Loucy (cell line): ENCODE results near the gene CPED1.

Experiments used
- H2AFZ ChIP-seq: fragments of 200-600 bp; sonication (generic); 2 replicates; pipeline ENCODE4 v1.6.0; 2016; ENCODE audit warnings: antibody characterized with exemption, mild to moderate bottlenecking, low read length, moderate library complexity
- H3F3A ChIP-seq: fragments of 200-600 bp; 2 replicates; pipeline ENCODE4 v1.6.0; 2016; ENCODE audit warnings: antibody characterized with exemption, low read depth, mild to moderate bottlenecking
- H3K27me3 ChIP-seq: fragments of 200-600 bp; sonication (generic); 2 replicates; pipeline ENCODE4 v1.6.1; 2014; ENCODE audit warnings: low read length, mild to moderate bottlenecking; ENCODE audit not compliant: insufficient read depth, poor library complexity, severe bottlenecking
- H3K36me3 ChIP-seq: fragments of 200-600 bp; sonication (generic); 2 replicates; pipeline ENCODE4 v1.6.1; 2016; ENCODE audit warnings: low read length; ENCODE audit not compliant: insufficient read depth
- H3K4me1 ChIP-seq: fragments of 200-600 bp; sonication (generic); 2 replicates; pipeline ENCODE4 v1.5.1; 2014; ENCODE audit warnings: low read length, mild to moderate bottlenecking; ENCODE audit not compliant: insufficient read depth, poor library complexity, severe bottlenecking
- H3K4me2 ChIP-seq: fragments of 200-600 bp; sonication (generic); 2 replicates; pipeline ENCODE4 v1.6.0; 2014; ENCODE audit warnings: antibody characterized with exemption, low read length, low read depth, mild to moderate bottlenecking; ENCODE audit not compliant: poor library complexity, severe bottlenecking
- H3K4me3 ChIP-seq: fragments of 200-600 bp; sonication (generic); 2 replicates; pipeline ENCODE4 v1.5.1; 2014; ENCODE audit warnings: low read length, mild to moderate bottlenecking, mixed read lengths; ENCODE audit not compliant: poor library complexity, severe bottlenecking
- H3K79me2 ChIP-seq: fragments of 200-600 bp; sonication (generic); 2 replicates; pipeline ENCODE4 v1.6.1; 2014; ENCODE audit warnings: low read length; ENCODE audit not compliant: insufficient read depth
- H3K9ac ChIP-seq: fragments of 200-600 bp; sonication (generic); 2 replicates; pipeline ENCODE4 v1.6.0; 2014; ENCODE audit warnings: mild to moderate bottlenecking, low read depth, low read length, moderate library complexity; ENCODE audit not compliant: poor library complexity, severe bottlenecking
- H3K9me2 ChIP-seq: fragments of 200-600 bp; sonication (generic); replicated peaks from 2 replicates; pipeline ENCODE4 v1.6.1; 2016; ENCODE audit warnings: low read depth, low read length, mixed read lengths
- H3K9me3 ChIP-seq: fragments of 200-600 bp; sonication (generic); 2 replicates; pipeline ENCODE4 v1.6.1; 2014; ENCODE audit warnings: mild to moderate bottlenecking, antibody characterized with exemption, low read length, low read depth; ENCODE audit not compliant: insufficient read depth
- H4K20me1 ChIP-seq: fragments of 200-600 bp; sonication (generic); 2 replicates; pipeline ENCODE4 v1.6.0; 2014; ENCODE audit warnings: antibody characterized with exemption, low read length, mild to moderate bottlenecking; ENCODE audit not compliant: insufficient read depth, poor library complexity, severe bottlenecking
- EZH2phosphoT487 ChIP-seq: fragments of 200-600 bp; IDR thresholded peaks from 2 replicates; pipeline ENCODE4 v1.6.1; 2018; ENCODE audit warnings: antibody characterized with exemption, mild to moderate bottlenecking, moderate library complexity, borderline replicate concordance
- TF ChIP-seq, protein P1 (sequence below): fragments of 200-600 bp; sonication (generic); conservative IDR thresholded peaks from 2 replicates; pipeline ENCODE4 v1.5.1; 2014; ENCODE audit warnings: mild to moderate bottlenecking, antibody characterized with exemption, low read length

Gene CPED1

GRCh38 chr7:120994512-120995410 lies 6.2 kb downstream of the CPED1 start:
- no peaks in the 10 kb centered on the region for H3K79me2 ChIP-seq
- H3K9me2 ChIP-seq: no peaks in the 10 kb centered on the region
- no peak overlapping the region for H3K4me2 ChIP-seq
- H3F3A ChIP-seq: 0 out of 2 replicates have a peak, but pooled peaks cover 4% of the 10 kb centered on the region
- H2AFZ ChIP-seq: no peak overlapping the region
- H3K36me3 ChIP-seq: no peaks in the 10 kb centered on the region
- TF ChIP-seq, protein P1, sequence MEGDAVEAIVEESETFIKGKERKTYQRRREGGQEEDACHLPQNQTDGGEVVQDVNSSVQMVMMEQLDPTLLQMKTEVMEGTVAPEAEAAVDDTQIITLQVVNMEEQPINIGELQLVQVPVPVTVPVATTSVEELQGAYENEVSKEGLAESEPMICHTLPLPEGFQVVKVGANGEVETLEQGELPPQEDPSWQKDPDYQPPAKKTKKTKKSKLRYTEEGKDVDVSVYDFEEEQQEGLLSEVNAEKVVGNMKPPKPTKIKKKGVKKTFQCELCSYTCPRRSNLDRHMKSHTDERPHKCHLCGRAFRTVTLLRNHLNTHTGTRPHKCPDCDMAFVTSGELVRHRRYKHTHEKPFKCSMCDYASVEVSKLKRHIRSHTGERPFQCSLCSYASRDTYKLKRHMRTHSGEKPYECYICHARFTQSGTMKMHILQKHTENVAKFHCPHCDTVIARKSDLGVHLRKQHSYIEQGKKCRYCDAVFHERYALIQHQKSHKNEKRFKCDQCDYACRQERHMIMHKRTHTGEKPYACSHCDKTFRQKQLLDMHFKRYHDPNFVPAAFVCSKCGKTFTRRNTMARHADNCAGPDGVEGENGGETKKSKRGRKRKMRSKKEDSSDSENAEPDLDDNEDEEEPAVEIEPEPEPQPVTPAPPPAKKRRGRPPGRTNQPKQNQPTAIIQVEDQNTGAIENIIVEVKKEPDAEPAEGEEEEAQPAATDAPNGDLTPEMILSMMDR: no peak
- no peak for TF ChIP-seq EZH2phosphoT487
- no peaks in the 10 kb centered on the region for H3K27me3 ChIP-seq
- no peaks in the 10 kb centered on the region for H4K20me1 ChIP-seq
- H3K9me3 ChIP-seq: no peaks in the 10 kb centered on the region
- no peak overlapping the region for H3K9ac ChIP-seq
- no peak overlapping the region for H3K4me3 ChIP-seq
- H3K4me1 ChIP-seq: peaks cover 28% of the 10 kb centered on the region

DNA sequence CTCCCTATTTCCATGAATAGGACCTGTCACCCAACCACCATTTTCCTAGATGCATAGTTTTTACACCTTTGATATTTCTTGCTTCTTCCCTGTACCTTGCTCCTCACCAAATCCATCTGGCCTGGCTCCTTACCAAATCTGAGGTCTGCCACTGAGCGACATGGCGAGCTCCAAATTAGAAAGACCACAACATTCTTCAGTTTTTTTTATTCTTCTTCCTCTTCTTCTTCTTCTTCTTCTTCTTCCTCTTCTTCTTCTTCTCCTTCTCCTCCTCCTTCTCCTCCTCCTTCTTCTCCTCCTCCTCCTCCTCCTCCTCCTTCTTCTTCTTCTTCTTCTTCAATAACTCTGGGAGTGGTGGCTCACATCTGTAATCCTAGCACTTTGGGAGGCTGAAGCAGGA lies 7.1 kb downstream of the CPED1 start:
- Histone ChIP-seq H3K4me1 (peaks cover 32% of the 10 kb centered on the region), H4K20me1 (no peaks in the 10 kb centered on the region), H2AFZ (no peak overlapping the region), H3F3A (0 out of 2 replicates have a peak, but pooled peaks cover 4% of the 10 kb centered on the region), H3K36me3 (no peaks in the 10 kb centered on the region), H3K9me3 (no peaks in the 10 kb centered on the region), H3K9me2 (no peaks in the 10 kb centered on the region), H3K27me3 (no peaks in the 10 kb centered on the region), H3K9ac (no peak overlapping the region), H3K4me3 (no peak overlapping the region), H3K79me2 (no peaks in the 10 kb centered on the region), H3K4me2 (peak overlapping the region; percentile 52)
- TF ChIP-seq, protein P1: no peak
- no peak for TF ChIP-seq EZH2phosphoT487

DNA sequence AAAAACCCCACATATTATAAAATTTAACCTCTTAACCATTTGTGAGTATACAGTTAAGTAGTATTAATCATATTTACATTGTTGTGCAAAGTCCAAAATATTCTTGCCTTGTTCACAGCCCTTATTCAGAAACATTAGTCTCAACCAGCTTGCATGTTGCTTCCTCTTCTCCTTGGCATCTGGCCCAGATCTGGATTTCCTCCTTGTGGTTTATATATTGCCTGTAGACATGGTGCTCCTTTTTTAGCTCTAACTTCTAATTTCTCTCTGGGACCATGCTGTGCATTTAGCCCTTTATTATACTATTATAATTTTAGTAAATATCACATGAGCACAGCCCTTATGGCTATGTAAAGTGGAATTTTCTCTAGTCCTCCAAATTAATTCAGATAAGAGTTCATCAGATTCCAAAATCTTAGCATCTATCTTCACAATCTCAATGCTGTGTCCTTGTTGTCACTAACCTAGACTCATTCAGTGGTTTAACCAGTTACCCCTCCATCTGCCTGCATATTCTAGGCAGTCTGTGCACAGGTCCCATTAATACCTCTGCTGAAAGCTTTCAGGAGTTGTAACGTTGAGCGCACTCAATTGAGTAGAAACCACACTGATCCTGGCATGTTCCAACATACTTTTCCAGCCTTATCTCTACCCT lies 7.9 kb downstream of the CPED1 start:
- Histone ChIP-seq H3F3A (0 out of 2 replicates have a peak, but pooled peaks cover 4% of the 10 kb centered on the region), H3K4me2 (peak overlapping the region; percentile 52), H4K20me1 (no peaks in the 10 kb centered on the region), H3K4me1 (peaks cover 32% of the 10 kb centered on the region), H3K9me3 (no peaks in the 10 kb centered on the region), H3K79me2 (no peaks in the 10 kb centered on the region), H2AFZ (0 out of 2 replicates have a peak overlapping the region, but pooled peaks have one; percentile 5), H3K9me2 (no peaks in the 10 kb centered on the region), H3K27me3 (no peaks in the 10 kb centered on the region), H3K4me3 (peak overlapping the region; percentile 45), H3K9ac (no peak overlapping the region), H3K36me3 (no peaks in the 10 kb centered on the region)
- TF ChIP-seq EZH2phosphoT487: no peak
- TF ChIP-seq, protein P1: no peak
